GM12891 (cell line): ENCODE measurements around the gene TEX2.
"Not testable (repeated sequence)": the region's sequence is repeated elsewhere in the genome, so short reads cannot be mapped to it uniquely, and the experiment has no call there.

Source experiments
- DNase-seq: peaks from one replicate; pipeline ENCODE4 v3.0.0; 2011; ENCODE audit warnings: low spot score; ENCODE audit not compliant: insufficient read length
- FAIRE-seq: peaks from 2 replicates; lab custom pipeline; 2011; peaks lifted over from hg19 to GRCh38; lab: Jason Lieb, UNC
- PAX5 ChIP-seq: IDR thresholded peaks from 2 replicates; pipeline ENCODE4 v1.6.1; 2011; ENCODE audit warnings: low read length, moderate library complexity, mild to moderate bottlenecking; ENCODE audit not compliant: insufficient read depth, severe bottlenecking
- POLR2A ChIP-seq: IDR thresholded peaks from 2 replicates; pipeline ENCODE4 v1.6.1; 2011; ENCODE audit warnings: low read depth, low read length, control low read depth
- POLR2AphosphoS5 ChIP-seq: IDR thresholded peaks from 2 replicates; pipeline ENCODE4 v1.6.1; 2011; ENCODE audit warnings: low read depth, low read length, control low read depth
- POU2F2 ChIP-seq: IDR thresholded peaks from 2 replicates; pipeline ENCODE4 v1.6.1; 2011; ENCODE audit warnings: low read depth, mild to moderate bottlenecking, control low read depth, low read length, moderate library complexity
- SPI1 ChIP-seq: IDR thresholded peaks from 2 replicates; pipeline ENCODE4 v1.6.1; 2011; ENCODE audit warnings: low read depth, low read length, control low read depth
- TAF1 ChIP-seq: IDR thresholded peaks from 2 replicates; pipeline ENCODE4 v1.6.1; 2011; ENCODE audit warnings: low read depth, low read length, control low read depth

TEX2 gene

GRCh38 chr17:64229815-64230728 is 33.0 kb downstream of the TEX2 start:
- FAIRE-seq: no peak
- DNase-seq: no peak
- TF ChIP-seq POU2F2 (no peak), POLR2AphosphoS5 (no peak), PAX5 (no peak), TAF1 (no peak), SPI1 (no peak), POLR2A (no peak)

DNA sequence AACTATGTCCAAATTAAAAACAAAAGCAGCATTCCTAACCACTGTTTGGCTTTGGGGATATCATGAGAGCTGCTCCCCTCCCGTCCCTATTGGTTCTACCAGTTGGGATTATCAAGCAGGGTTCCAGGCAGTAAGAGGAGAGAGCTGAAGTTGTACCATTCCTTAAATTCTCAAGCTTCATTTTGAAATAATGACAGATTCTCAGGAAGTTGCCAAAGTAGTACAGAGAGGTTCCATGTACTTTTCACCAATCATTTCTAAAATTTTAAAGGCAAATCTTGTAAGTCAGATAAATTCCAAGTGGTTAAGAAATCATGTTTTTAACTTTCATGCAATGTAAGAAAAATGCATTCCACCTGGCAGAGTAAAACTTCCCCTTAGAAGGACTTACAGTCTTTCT is 36.9 kb downstream of the TEX2 start:
- DNase-seq: no peak
- no peak for FAIRE-seq
- TF ChIP-seq POU2F2 (no peak), POLR2A (no peak), TAF1 (no peak), PAX5 (no peak), SPI1 (no peak), POLR2AphosphoS5 (no peak)

- DNase-seq (no peak), FAIRE-seq (no peak)
- TF ChIP-seq TAF1: no peak
- TF ChIP-seq POLR2AphosphoS5: no peak
- no peak for TF ChIP-seq PAX5
- TF ChIP-seq POLR2A: no peak
- TF ChIP-seq SPI1: no peak
These were observed 37.6 kb downstream of the TEX2 start for GRCh38 chr17:64225410-64225809.

DNA sequence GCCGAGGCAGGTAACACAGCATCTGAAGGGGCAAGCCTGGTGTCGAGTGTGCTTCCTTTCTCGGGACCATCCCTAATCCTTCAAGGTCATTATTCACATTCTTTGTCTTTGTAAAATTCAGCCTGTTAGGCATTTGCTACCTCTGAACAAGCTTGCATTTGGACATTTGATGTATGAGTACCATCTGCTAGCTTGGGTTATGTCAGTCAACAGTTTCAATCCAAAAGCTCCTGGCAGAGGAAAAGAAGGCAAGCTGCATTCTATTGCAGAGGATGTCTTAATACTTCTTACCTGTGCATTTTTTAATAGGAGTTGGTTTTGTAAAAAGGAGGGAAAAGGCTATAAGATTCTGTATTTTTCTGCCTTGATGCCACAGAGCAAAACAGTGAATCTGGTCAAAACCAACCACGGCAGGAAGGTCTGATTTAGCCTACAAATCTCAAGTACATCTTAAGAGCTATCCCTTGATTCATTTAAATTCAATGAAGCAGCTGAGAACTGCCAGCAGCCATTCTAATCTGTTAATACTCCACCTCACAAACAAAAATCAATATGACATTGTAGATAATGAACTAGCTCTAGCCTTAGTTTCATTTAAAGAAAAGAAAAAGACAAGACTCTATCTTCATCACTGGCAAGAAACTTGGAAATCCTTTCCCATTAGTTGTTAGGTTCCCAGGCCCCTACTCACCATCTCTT is 39.0 kb downstream of the TEX2 start:
- FAIRE-seq: no peak
- TF ChIP-seq POLR2A: no peak
- TF ChIP-seq SPI1: no peak
- DNase-seq: no peak

GRCh38 chr17:64223283-64223682 is 39.8 kb downstream of the TEX2 start:
- TF ChIP-seq POLR2AphosphoS5 (no peak), POU2F2 (no peak), TAF1 (no peak)
- DNase-seq: no peak
- no peak for FAIRE-seq

DNA sequence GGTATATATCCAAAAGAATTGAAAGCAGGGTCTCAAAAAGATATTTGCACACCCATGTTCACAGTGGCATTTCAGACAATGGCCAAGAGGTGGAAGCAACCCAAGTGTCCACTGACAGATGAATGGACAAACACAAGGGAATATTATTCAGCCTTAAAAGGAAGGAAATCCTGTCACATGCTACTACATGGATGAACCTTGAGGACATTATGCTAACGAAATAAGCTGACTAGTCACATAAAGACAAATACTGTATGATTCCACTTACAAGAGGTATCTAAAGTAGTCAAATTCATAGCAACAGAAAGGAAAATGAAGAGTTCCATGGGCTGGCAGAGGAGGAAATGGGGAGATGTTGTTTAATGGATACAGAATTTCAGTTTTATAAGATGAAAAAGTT is 41.4 kb downstream of the TEX2 start:
- no peak for TF ChIP-seq TAF1
- no peak for TF ChIP-seq POLR2A
- no peak for TF ChIP-seq POLR2AphosphoS5
- TF ChIP-seq POU2F2: no peak
- TF ChIP-seq PAX5: no peak
- TF ChIP-seq SPI1: no peak
- no peak for FAIRE-seq
- DNase-seq: no peak

DNA sequence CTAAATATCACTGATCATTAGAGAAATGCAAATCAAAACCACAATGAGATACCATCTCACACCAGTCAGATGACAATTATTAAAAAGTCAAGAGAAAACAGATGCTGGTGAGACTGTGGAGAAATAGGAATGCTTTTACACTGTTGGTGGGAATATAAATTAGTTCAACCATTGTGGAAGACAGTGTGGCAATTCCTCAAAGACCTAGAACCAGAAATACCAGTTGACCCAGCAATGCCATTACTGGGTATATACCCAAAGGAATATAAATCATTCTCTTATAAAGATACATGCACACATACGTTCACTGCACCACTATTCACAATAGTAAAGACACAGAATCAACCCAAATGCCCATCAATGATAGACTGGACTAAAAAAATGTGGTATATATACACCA is 42.5 kb downstream of the TEX2 start:
- not testable (repeated sequence) for DNase-seq, FAIRE-seq

GRCh38 chr17:64219571-64219970 is 43.5 kb downstream of the TEX2 start:
- FAIRE-seq (no peak), DNase-seq (no peak)
- TF ChIP-seq TAF1 (no peak), PAX5 (no peak), POU2F2 (no peak), POLR2A (no peak), SPI1 (no peak), POLR2AphosphoS5 (no peak)

GRCh38 chr17:64218066-64218465 is 45.0 kb downstream of the TEX2 start:
- DNase-seq (peak; percentile 27), FAIRE-seq (no peak)
- peak; percentile 91 for TF ChIP-seq SPI1
- no peak for TF ChIP-seq POLR2A

- TF ChIP-seq TAF1: no peak
- no peak for TF ChIP-seq POLR2AphosphoS5
- no peak for TF ChIP-seq PAX5
- no peak for TF ChIP-seq SPI1
- TF ChIP-seq POLR2A: no peak
- no peak for TF ChIP-seq POU2F2
- FAIRE-seq (peak; percentile 41), DNase-seq (no peak)
These were observed 45.8 kb downstream of the TEX2 start for GRCh38 chr17:64217249-64217691.
